Esophagus muscularis mucosa (tissue), 4 donors: ENCODE measurements around the gene GGCX.

Experiments used
- EP300 ChIP-seq: sonication (generic); formaldehyde crosslinking; IDR thresholded peaks from one replicate; pipeline ENCODE4 v1.6.1; 2017; ENCODE audit warnings: antibody characterized with exemption
- POLR2A ChIP-seq: fragments of 450-650 bp; IDR thresholded peaks from one replicate; pipeline ENCODE4 v1.6.1; 2017; ENCODE audit warnings: antibody characterized with exemption, moderate library complexity, mild to moderate bottlenecking, low read depth
- POLR2AphosphoS5 ChIP-seq, 2 donors: sonication (generic); formaldehyde crosslinking; IDR thresholded peaks; one replicate each; pipeline ENCODE4 v1.6.1; 2017; ENCODE audit warnings: antibody characterized with exemption in 2 of 2
- TF ChIP-seq, protein P1 (sequence below), 3 experiments: fragments of 200-600 bp in 2 of 3; fragments of 450-650 bp in 1 of 3; sonication (generic) in 2 of 3; IDR thresholded peaks; one replicate each; pipeline ENCODE4 v1.5.1; 2017 to 2019; ENCODE audit warnings: antibody characterized with exemption in 3 of 3, mild to moderate bottlenecking in 2 of 3, moderate library complexity in 1 of 3

GRCh38 chr2:85503851-85504777, 57.2 kb downstream of the GGCX start:
- TF ChIP-seq, protein P1, sequence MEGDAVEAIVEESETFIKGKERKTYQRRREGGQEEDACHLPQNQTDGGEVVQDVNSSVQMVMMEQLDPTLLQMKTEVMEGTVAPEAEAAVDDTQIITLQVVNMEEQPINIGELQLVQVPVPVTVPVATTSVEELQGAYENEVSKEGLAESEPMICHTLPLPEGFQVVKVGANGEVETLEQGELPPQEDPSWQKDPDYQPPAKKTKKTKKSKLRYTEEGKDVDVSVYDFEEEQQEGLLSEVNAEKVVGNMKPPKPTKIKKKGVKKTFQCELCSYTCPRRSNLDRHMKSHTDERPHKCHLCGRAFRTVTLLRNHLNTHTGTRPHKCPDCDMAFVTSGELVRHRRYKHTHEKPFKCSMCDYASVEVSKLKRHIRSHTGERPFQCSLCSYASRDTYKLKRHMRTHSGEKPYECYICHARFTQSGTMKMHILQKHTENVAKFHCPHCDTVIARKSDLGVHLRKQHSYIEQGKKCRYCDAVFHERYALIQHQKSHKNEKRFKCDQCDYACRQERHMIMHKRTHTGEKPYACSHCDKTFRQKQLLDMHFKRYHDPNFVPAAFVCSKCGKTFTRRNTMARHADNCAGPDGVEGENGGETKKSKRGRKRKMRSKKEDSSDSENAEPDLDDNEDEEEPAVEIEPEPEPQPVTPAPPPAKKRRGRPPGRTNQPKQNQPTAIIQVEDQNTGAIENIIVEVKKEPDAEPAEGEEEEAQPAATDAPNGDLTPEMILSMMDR (IDR thresholded peaks at IDR 0.05), result no peak
- no peak for TF ChIP-seq POLR2A
- no peak for TF ChIP-seq POLR2AphosphoS5 (IDR thresholded peaks at IDR 0.05)
- TF ChIP-seq EP300, result no peak
